GM18519 (cell line): ENCODE data around the gene F8.
A peak's percentile ranks its signal among the peaks of the same experiment; 100 is the strongest.
"Not testable (repeated sequence)": the region's sequence is repeated elsewhere in the genome, so short reads cannot be mapped to it uniquely, and the experiment has no call there.

ENCODE experiments used
- ATAC-seq: cut with Tn5 transposase; IDR thresholded peaks from one replicate; pipeline ENCODE4 v1.9.1; 2021; ENCODE audit warnings: mild to moderate bottlenecking, moderate library complexity; ENCODE audit not compliant: unreplicated experiment, low FRiP score

The F8 gene

GRCh38 chrX:155035688-155036087 is 13.2 kb upstream of the F8 start:
- ATAC-seq, result no peak

- no peak for ATAC-seq
Observed at GRCh38 chrX:155031657-155032056, 9.1 kb upstream of the F8 start.

GRCh38 chrX:155028877-155029291 is 6.4 kb upstream of the F8 start:
- no peak for ATAC-seq

GRCh38 chrX:155028129-155028528 is 5.6 kb upstream of the F8 start:
- no peak for ATAC-seq

- ATAC-seq, result no peak
Observed at GRCh38 chrX:155027509-155028066, 5.1 kb upstream of the F8 start.

GRCh38 chrX:155026727-155027508 is 4.4 kb upstream of the F8 start, which contains the start of gene FUNDC2:
FUNDC2 (plus strand) TSS chrX:155026844; CDS start chrX:155026939, 95 bp downstream.
- peak; percentile 77 for ATAC-seq

GRCh38 chrX:155026420-155026726 is 3.9 kb upstream of the F8 start:
- ATAC-seq, result no peak

- no peak for ATAC-seq
Observed at GRCh38 chrX:155023907-155024833, 1.6 kb upstream of the F8 start.

GRCh38 chrX:155020591-155020990 is 1.9 kb downstream of the F8 start:
- no peak for ATAC-seq

- no peak for ATAC-seq
Observed at GRCh38 chrX:155009994-155010472, 12.5 kb downstream of the F8 start.

- ATAC-seq, result not testable (repeated sequence)
Observed at GRCh38 chrX:155008578-155008977, 13.9 kb downstream of the F8 start.

- not testable (repeated sequence) for ATAC-seq
Observed at GRCh38 chrX:155006913-155007671, 15.4 kb downstream of the F8 start.

GRCh38 chrX:155006379-155006778 is 16.1 kb downstream of the F8 start:
- not testable (repeated sequence) for ATAC-seq

- no peak for ATAC-seq
Observed at GRCh38 chrX:155005190-155005589, 17.3 kb downstream of the F8 start.

GRCh38 chrX:155001873-155002272 is 20.6 kb downstream of the F8 start:
- ATAC-seq, result no peak

GRCh38 chrX:155000841-155001240 is 21.7 kb downstream of the F8 start:
- ATAC-seq, result no peak

- ATAC-seq, result no peak
Observed at GRCh38 chrX:154998204-154998880, 24.2 kb downstream of the F8 start.

GRCh38 chrX:154991476-154991875 is 31.0 kb downstream of the F8 start:
- no peak for ATAC-seq

- ATAC-seq, result no peak
Observed at GRCh38 chrX:154991039-154991438, 31.5 kb downstream of the F8 start.

GRCh38 chrX:154990496-154990895 is 32.0 kb downstream of the F8 start:
- peak; percentile 49 for ATAC-seq
